Vein endothelial cell (primary cell): ENCODE data around the gene PRUNE2. TPM values are rescaled to one million over a fixed set of nuclear protein-coding genes. Genes with fewer than 3 reads are reported as not detected.

Experiments
- small RNA-seq: library from RNA; depleted of rRNA; stranded (forward); fragments of <200 nt; gene quantifications from one replicate; pipeline ENCODE3, GENCODE V24; 2012
- total RNA-seq: library from RNA; depleted of rRNA; stranded (reverse); fragments of >200 nt; gene quantifications from 2 replicates; pipeline ENCODE4 v1.2.3, GENCODE V29; 2012

PRUNE2 gene, protein sequence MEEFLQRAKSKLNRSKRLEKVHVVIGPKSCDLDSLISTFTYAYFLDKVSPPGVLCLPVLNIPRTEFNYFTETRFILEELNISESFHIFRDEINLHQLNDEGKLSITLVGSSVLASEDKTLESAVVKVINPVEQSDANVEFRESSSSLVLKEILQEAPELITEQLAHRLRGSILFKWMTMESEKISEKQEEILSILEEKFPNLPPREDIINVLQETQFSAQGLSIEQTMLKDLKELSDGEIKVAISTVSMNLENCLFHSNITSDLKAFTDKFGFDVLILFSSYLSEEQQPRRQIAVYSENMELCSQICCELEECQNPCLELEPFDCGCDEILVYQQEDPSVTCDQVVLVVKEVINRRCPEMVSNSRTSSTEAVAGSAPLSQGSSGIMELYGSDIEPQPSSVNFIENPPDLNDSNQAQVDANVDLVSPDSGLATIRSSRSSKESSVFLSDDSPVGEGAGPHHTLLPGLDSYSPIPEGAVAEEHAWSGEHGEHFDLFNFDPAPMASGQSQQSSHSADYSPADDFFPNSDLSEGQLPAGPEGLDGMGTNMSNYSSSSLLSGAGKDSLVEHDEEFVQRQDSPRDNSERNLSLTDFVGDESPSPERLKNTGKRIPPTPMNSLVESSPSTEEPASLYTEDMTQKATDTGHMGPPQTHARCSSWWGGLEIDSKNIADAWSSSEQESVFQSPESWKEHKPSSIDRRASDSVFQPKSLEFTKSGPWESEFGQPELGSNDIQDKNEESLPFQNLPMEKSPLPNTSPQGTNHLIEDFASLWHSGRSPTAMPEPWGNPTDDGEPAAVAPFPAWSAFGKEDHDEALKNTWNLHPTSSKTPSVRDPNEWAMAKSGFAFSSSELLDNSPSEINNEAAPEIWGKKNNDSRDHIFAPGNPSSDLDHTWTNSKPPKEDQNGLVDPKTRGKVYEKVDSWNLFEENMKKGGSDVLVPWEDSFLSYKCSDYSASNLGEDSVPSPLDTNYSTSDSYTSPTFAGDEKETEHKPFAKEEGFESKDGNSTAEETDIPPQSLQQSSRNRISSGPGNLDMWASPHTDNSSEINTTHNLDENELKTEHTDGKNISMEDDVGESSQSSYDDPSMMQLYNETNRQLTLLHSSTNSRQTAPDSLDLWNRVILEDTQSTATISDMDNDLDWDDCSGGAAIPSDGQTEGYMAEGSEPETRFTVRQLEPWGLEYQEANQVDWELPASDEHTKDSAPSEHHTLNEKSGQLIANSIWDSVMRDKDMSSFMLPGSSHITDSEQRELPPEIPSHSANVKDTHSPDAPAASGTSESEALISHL (N-terminal part only)
- 6.5 and 7.8 TPM in 2 replicates for total RNA-seq

DNA sequence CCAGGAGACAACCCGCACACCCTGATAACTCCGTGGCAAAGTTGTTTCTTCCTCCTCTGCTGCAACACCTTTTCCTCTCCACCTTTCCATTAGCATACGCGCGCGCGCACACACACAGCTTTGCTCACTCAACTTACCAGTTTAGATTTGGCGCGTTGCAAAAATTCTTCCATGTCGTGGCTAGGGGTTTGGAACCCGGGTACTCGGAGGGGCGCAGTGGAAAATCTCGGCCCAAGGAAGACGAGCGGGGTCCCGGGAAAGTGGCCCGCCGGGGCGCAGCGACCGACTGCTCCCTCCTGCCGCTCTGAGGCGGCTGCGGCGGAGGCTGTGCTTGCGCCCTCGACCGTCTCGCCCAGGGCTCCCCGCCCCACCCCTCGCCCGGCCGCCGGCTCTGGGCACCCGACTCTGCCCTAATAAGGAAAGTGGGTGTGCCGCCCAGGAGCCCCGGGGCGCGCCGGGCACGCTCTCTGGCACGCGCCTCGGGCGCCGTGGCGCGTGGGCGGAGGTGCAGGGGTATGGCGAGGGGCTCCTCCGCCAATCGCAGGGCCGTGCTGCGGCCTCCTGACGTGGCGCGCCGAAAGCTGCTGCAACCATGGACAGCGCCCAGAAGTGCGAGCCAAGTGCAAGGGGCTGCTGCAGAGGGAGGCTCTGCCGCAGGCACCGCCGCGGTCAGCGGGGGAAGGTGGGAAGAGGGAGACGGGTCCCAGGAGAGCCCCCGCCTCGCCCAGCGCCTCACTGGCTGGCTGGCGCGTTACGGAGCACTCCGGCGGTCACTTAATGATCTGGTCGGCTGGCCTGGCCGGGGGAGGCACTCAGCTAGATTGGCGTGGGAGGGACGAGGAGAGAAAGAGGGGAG is at the start of gene PRUNE2:
Gene PRUNE2, minus strand, starts transcription at position 324 of the 856 bp plus-strand sequence. Its CDS starts 151 bp downstream, at position 173.

DNA sequence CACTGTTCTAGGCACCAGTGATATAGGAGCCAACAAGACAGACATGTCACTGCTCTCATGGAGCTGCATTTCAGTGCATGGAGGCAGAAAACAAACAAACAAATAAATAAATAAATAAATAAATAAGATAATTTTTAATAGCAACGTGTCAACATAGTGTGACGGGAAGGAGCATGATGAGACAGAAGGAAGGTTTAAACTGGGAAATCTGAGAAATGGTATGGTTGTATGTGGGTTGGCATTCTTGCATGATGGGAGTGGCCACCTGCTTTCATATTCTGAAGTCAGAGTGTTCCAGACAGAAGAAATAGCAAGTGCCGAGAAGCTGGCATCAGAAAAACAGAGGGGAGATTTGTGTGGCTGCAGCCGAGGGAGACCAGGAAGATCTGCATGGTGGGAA is 141.8 kb downstream of the PRUNE2 start, which contains the start of gene PCA3:
Gene PCA3, plus strand, starts transcription at position 301 of the 400 bp plus-strand sequence.

Small RNA genes lying within 50 kb of the gene (small RNA-seq; reads per million reads assigned to genes)
- not detected for gene AL359314.1

Other genes starting within 250 kb of the PRUNE2 start
- gene PCA3, start 141.7 kb downstream of the PRUNE2 start, total RNA-seq, result 0.29 and 0.33 TPM in 2 replicates
- gene FOXB2, start 113.5 kb upstream of the PRUNE2 start, total RNA-seq, result not detected in 2 replicates